DMS79 treated with DMSO at 0.1 percent for 48 hours (cell line): ENCODE measurements around the gene EBF4.
A peak's percentile ranks its signal among the peaks of the same experiment; 100 is the strongest.

Experiments
- DNase-seq: peaks from one replicate; lab custom pipeline; 2025; lab: John Stamatoyannopoulos, UW

EBF4 gene

GRCh38 chr20:2742934-2743559, 50.5 kb downstream of the EBF4 start:
- peak; percentile 91 for DNase-seq

- DNase-seq = no peak
These were observed 52.7 kb downstream of the EBF4 start for GRCh38 chr20:2745060-2745910.

- DNase-seq = no peak
These were observed 53.5 kb downstream of the EBF4 start for GRCh38 chr20:2745936-2746635.

GRCh38 chr20:2746636-2747265, 54.2 kb downstream of the EBF4 start:
- DNase-seq = no peak

GRCh38 chr20:2747676-2748235, 55.2 kb downstream of the EBF4 start:
- no peak for DNase-seq

GRCh38 chr20:2748551-2749342, 56.2 kb downstream of the EBF4 start:
- no peak for DNase-seq

GRCh38 chr20:2749343-2749950, 56.9 kb downstream of the EBF4 start:
- DNase-seq = no peak

GRCh38 chr20:2749951-2750490, 57.4 kb downstream of the EBF4 start:
- DNase-seq = no peak

- DNase-seq = no peak
These were observed 58.1 kb downstream of the EBF4 start for GRCh38 chr20:2750491-2751251.

- no peak for DNase-seq
These were observed 58.8 kb downstream of the EBF4 start for GRCh38 chr20:2751347-2751877.

GRCh38 chr20:2751878-2752566, 59.4 kb downstream of the EBF4 start:
- no peak for DNase-seq

GRCh38 chr20:2752567-2753460, 60.2 kb downstream of the EBF4 start:
- peak; percentile 41 for DNase-seq

GRCh38 chr20:2753461-2754040, 61.0 kb downstream of the EBF4 start:
- DNase-seq = no peak

GRCh38 chr20:2754424-2754823, 61.8 kb downstream of the EBF4 start:
- no peak for DNase-seq

GRCh38 chr20:2755451-2756055, 63.0 kb downstream of the EBF4 start:
- no peak for DNase-seq

- no peak for DNase-seq
These were observed 63.6 kb downstream of the EBF4 start for GRCh38 chr20:2756056-2756611.

GRCh38 chr20:2757001-2757400, 64.4 kb downstream of the EBF4 start:
- no peak for DNase-seq
